C4-2B (cell line): Measurements from ENCODE around the gene PAX3.
"Not testable (repeated sequence)": the region's sequence is repeated elsewhere in the genome, so short reads cannot be mapped to it uniquely, and the experiment has no call there.

Experiments used
- H3K27ac ChIP-seq: fragments of 450-650 bp; 2 replicates; pipeline ENCODE4 v1.5.1; 2017
- ZFX ChIP-seq: fragments of 450-650 bp; IDR thresholded peaks from 2 replicates; pipeline ENCODE4 v1.6.1; 2017
- TF ChIP-seq, protein P1 (sequence below): fragments of 450-650 bp; conservative IDR thresholded peaks from 2 replicates; pipeline ENCODE4 v1.5.1; 2017; ENCODE audit warnings: mild to moderate bottlenecking

Gene PAX3

DNA sequence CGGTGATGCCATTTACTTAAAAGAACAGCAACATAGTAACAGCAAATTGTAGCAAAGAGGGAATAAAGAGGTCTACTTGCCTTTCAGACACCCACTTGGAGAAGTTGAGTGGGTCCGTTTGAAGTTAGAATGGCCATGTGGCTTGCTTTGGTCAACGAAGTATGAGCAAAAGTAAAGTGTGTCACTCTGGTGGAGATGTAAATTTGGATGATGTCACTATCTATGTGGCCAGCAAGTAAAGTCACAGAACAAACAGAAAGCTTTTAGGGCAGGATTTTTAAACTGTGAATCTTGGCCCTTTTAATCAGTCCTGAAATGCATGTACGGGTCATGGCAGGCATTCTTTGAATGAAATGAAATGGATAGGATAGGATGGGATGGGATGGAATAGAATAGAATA is 120.3 kb downstream of the PAX3 start:
- TF ChIP-seq ZFX: no peak
- TF ChIP-seq, protein P1, sequence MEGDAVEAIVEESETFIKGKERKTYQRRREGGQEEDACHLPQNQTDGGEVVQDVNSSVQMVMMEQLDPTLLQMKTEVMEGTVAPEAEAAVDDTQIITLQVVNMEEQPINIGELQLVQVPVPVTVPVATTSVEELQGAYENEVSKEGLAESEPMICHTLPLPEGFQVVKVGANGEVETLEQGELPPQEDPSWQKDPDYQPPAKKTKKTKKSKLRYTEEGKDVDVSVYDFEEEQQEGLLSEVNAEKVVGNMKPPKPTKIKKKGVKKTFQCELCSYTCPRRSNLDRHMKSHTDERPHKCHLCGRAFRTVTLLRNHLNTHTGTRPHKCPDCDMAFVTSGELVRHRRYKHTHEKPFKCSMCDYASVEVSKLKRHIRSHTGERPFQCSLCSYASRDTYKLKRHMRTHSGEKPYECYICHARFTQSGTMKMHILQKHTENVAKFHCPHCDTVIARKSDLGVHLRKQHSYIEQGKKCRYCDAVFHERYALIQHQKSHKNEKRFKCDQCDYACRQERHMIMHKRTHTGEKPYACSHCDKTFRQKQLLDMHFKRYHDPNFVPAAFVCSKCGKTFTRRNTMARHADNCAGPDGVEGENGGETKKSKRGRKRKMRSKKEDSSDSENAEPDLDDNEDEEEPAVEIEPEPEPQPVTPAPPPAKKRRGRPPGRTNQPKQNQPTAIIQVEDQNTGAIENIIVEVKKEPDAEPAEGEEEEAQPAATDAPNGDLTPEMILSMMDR: no peak
- no peak overlapping the region for H3K27ac ChIP-seq

DNA sequence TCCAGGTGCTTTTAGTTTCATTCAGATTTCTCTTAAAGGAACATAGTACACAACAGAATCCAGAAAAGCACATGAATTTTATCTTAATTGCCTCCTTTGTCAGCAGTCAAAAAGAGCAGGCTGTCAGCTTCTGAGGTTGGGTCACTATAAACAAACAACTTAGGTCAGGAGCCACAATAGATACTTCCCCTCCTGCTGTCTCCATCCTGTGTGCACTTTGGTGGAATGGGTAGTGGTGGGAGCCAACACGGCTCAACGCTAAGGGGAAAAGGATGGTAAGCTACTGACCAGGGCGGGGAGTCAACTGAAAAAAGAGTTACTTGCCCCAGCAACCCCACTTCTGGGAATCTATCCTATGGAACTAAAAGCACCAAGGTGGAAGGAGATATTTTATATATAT is 121.9 kb downstream of the PAX3 start:
- no peak overlapping the region for H3K27ac ChIP-seq
- TF ChIP-seq, protein P1: no peak
- no peak for TF ChIP-seq ZFX

DNA sequence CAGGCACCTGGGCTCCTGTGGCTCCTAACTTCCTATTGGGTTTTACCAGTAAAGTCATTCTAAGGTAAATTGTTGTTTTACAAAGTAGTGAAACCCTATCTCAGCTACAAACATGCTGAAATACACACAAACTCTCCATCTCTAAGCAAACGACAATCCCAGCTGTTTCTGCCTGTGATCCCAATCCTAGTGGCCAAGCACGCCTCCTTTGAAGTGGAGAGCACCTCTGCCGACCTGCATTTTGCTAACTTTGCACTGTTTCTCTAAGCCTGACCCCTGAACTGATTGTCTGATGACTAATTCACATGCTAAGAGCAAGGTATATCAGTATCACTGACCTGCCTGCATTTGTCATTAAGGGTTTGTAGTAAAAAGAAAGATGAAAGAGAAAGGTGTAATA is 124.3 kb downstream of the PAX3 start:
- H3K27ac ChIP-seq: no peak overlapping the region
- TF ChIP-seq, protein P1: no peak
- TF ChIP-seq ZFX: no peak

DNA sequence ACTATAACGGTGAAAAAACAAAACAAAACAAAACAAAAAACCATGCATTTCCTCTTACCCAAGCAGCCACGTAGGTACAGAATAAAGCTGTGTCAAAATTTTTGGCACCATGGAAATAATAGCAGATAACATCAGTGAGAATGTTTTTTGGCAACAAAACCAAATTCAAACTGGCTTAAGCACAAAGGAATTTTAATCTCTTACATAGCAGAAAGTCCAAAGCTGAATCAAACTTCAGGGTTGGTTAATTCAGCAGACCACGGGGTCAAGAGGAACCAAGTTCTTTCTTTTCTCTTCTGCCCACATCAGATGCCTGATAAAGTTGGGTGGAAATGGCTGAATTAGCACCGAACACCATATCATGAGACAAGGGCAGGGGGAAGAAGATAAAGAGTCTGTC is 129.5 kb downstream of the PAX3 start:
- no peak overlapping the region for H3K27ac ChIP-seq
- TF ChIP-seq ZFX: no peak
- TF ChIP-seq, protein P1: no peak

DNA sequence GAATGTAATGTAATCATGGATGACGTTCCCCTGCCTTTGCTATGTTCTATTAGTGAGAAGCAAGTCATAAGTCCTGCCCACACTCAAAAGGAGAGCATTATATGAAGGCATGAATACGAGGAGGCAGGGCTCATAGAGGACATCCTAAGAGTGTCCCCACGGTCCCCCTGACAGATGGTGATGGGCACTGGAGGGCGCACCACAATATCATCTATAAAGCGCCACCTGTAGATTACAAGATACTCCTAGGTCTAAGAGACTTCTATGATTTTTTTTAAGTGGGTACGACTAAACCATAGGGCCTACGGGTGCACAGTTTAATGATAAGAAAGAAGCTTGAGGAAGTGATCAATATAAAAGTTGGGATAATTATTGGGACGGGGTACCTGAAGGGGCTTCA is 131.0 kb downstream of the PAX3 start:
- no peak overlapping the region for H3K27ac ChIP-seq
- TF ChIP-seq, protein P1: no peak
- no peak for TF ChIP-seq ZFX

DNA sequence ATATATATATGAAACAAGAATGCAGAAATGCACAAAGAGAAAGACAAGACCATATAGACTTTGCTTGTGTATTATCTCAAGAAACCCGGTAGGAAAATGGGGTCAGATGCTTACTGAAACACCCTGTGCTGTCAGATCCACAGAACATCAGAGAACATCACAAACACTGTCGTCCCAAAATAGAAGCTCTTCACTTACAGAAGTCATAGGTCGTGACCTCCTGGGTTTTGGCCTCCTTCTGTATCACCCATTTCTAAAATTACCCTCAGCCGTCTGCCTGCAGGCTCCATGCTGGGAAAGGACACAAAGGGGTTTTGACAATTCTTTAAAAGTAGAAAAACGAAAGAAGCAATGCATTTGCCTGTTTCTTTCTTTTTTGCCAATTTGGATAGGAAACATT is 137.9 kb downstream of the PAX3 start:
- no peak for TF ChIP-seq ZFX
- TF ChIP-seq, protein P1: no peak
- H3K27ac ChIP-seq: no peak overlapping the region

DNA sequence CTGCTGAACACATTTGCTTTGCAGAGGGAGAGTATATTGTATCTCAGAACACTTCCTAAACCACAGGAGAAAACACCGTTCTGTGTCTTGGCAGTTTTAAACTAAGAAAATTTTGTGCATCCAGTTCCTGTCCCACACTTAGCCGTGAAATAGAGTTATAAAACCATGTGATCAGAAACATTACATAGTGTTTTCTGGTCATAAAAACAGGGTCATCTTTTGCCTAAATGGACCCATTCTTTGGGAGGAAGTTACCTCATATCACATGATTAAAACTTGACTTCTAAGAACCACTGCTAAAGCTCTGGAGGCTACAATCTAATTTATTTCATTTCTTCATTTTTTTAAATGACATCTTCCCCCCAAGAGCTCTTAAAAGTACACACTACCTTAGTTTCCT is 138.7 kb downstream of the PAX3 start:
- no peak for TF ChIP-seq ZFX
- no peak overlapping the region for H3K27ac ChIP-seq

DNA sequence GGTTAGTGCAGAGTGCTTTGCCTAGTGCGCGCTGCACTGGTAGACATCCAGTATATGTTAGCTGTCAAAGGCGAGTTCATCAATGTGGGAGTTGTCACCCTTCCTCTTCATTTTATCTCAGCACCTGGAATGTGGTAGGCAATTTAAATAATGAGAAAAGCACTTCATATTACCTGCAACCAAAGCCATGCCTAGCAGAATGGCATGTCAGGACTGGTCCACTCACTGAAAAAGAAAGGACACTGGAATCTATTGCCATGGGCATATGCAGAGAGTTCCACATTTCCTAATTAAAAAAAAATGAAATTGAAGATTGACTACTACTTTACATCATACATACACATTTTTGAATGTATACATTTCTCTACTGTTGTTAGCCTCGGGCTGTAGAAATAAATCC is 139.6 kb downstream of the PAX3 start:
- H3K27ac ChIP-seq: no peak overlapping the region
- no peak for TF ChIP-seq ZFX
- TF ChIP-seq, protein P1: no peak

DNA sequence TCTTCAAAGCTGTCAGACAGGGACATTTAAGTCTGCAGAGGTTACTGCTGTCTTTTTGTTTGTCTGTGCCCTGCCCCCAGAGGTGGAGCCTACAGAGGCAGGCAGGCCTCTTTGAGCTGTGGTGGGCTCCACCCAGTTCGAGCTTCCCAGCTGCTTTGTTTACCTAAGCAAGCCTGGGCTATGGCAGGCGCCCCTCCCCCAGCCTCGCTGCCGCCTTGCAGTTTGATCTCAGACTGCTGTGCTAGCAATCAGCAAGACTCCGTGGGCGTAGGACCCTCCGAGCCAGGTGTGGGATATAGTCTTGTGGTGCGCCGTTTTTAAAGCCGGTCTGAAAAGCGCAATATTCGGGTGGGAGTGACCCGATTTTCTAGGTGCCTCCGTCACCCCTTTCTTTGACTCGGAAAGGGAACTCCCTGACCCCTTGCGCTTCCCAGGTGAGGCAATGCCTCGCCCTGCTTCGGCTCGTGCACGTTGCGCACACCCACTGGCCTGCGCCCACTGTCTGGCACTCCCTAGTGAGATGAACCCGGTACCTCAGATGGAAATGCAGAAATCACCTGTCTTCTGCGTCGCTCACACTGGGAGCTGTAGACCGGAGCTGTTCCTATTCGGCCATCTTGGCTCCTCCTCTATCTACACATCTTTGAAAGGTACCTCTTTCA is 143.7 kb downstream of the PAX3 start:
- not testable (repeated sequence) for H3K27ac ChIP-seq
